Stimulated activated CD4-positive, alpha-beta T cell treated with anti-CD3 and anti-CD28 coated beads, TNF-alpha, amount 100 ng/mL, for 4 hours (primary cell): ENCODE measurements around the gene GOLM1.
"Not testable (repeated sequence)": the region's sequence is repeated elsewhere in the genome, so short reads cannot be mapped to it uniquely, and the experiment has no call there.

Experiments used
- DNase-seq, 3 experiments: peaks; one replicate each; pipeline ENCODE4 v3.0.0-alpha.2; 2020; ENCODE audit warnings: low read depth in 3 of 3

GOLM1 gene

GRCh38 chr9:86098824-86099700 lies at the start of gene GOLM1:
Gene GOLM1 (minus strand): TSS chr9:86099558. CDS start chr9:86079320, 20,238 bp downstream.
- peak in 1 of 3 experiments; percentile 6 for DNase-seq

GRCh38 chr9:86146671-86147070 lies 47.3 kb upstream of the GOLM1 start:
- not testable (repeated sequence) for DNase-seq

GRCh38 chr9:86145960-86146359 lies 46.6 kb upstream of the GOLM1 start:
- DNase-seq: not testable (repeated sequence)

- no peak for DNase-seq
These were observed 43.6 kb upstream of the GOLM1 start for GRCh38 chr9:86142973-86143372.

- no peak for DNase-seq
These were observed 42.5 kb upstream of the GOLM1 start for GRCh38 chr9:86141843-86142242.

- DNase-seq: no peak
These were observed 36.0 kb upstream of the GOLM1 start for GRCh38 chr9:86135371-86135770.

- no peak for DNase-seq
These were observed 35.0 kb upstream of the GOLM1 start for GRCh38 chr9:86134361-86134760.

GRCh38 chr9:86128235-86128822 lies 29.0 kb upstream of the GOLM1 start:
- DNase-seq: no peak

- DNase-seq: no peak
These were observed 27.9 kb upstream of the GOLM1 start for GRCh38 chr9:86126998-86127972.

- DNase-seq: no peak
These were observed 23.0 kb upstream of the GOLM1 start for GRCh38 chr9:86122311-86122710.

- no peak for DNase-seq
These were observed 20.1 kb upstream of the GOLM1 start for GRCh38 chr9:86119457-86119856.

GRCh38 chr9:86116425-86116824 lies 17.1 kb upstream of the GOLM1 start:
- no peak for DNase-seq

- DNase-seq: no peak
These were observed 16.5 kb upstream of the GOLM1 start for GRCh38 chr9:86115886-86116285.

- no peak for DNase-seq
These were observed 12.7 kb upstream of the GOLM1 start for GRCh38 chr9:86112057-86112456.

GRCh38 chr9:86102626-86103025 lies 3.3 kb upstream of the GOLM1 start:
- DNase-seq: no peak

- peak in 1 of 3 experiments; percentile 10 for DNase-seq
These were observed 475 bp upstream of the GOLM1 start for GRCh38 chr9:86099701-86100364.

GRCh38 chr9:86097510-86098224 lies 1.7 kb downstream of the GOLM1 start:
- DNase-seq: no peak

- no peak for DNase-seq
These were observed 3.0 kb downstream of the GOLM1 start for GRCh38 chr9:86096386-86096785.

- no peak for DNase-seq
These were observed 5.4 kb downstream of the GOLM1 start for GRCh38 chr9:86093788-86094555.

GRCh38 chr9:86091477-86091876 lies 7.9 kb downstream of the GOLM1 start:
- DNase-seq: no peak
